ENCODE data around the gene AMIGO3. TPM values are rescaled to one million over a fixed set of nuclear protein-coding genes. Genes with fewer than 3 reads are reported as not detected.

AMIGO3 gene
- total and polyA plus RNA-seq, 10 of the 15 experiments (the other 5 are each of a cell fraction or from before 2014, with no cell fraction given) = 0.07 to 1.3 (median 0.44) TPM; not detected in 3

DNA sequence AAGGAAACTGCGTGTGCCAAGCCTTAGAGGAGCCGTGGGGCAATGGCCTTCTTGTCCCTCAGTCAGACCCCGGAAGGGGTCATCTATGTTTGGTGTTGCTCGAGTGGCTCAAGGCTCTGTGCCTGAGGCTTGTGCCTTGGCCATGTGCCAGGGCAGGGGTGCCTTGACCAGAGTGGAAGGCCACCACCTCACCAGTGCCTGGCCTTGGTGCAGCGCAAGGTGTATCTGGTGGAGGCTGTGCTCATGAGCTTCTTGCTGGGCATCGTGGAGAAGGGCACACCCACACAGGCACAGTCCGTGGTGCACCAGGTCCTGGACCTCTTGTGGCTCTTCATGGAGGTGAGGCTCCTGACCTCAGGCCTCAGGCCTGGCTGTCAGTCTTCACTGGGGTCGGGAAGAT is 19.5 kb downstream of the AMIGO3 start:
- H3K9me3 ChIP-seq (replicated peaks; ENCODE audit: control insufficient read depth, insufficient read depth, low read length) = no peaks in the 10 kb centered on the region
- 73% methylated on average over 8 of the region's 8 CpGs for WGBS (ENCODE audit: insufficient coverage, insufficient replicate concordance, low lambda C conversion rate, missing lambda C conversion rate)
- no TSS peak for BruUV-seq (replicated peaks)
- RAD21 ChIA-PET (ENCODE audit: unreplicated experiment) = no interaction called here
- no peak overlapping the region for H3K4me3 ChIP-seq
- TF ChIP-seq, protein P1, sequence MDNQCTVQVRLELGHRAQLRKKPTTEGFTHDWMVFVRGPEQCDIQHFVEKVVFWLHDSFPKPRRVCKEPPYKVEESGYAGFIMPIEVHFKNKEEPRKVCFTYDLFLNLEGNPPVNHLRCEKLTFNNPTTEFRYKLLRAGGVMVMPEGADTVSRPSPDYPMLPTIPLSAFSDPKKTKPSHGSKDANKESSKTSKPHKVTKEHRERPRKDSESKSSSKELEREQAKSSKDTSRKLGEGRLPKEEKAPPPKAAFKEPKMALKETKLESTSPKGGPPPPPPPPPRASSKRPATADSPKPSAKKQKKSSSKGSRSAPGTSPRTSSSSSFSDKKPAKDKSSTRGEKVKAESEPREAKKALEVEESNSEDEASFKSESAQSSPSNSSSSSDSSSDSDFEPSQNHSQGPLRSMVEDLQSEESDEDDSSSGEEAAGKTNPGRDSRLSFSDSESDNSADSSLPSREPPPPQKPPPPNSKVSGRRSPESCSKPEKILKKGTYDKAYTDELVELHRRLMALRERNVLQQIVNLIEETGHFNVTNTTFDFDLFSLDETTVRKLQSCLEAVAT (IDR thresholded peaks at IDR 0.05) = no peak
- TF ChIP-seq MEF2A (IDR thresholded peaks at IDR 0.05; ENCODE audit: insufficient read depth, low read depth, low read length) (no peak), ZNF207 (IDR thresholded peaks at IDR 0.05; ENCODE audit: borderline replicate concordance) (no peak), RAD51 (IDR thresholded peaks at IDR 0.05) (no peak), SP1 (IDR thresholded peaks at IDR 0.05; ENCODE audit: low read depth, low read length) (no peak), POLR2AphosphoS2 (IDR thresholded peaks at IDR 0.05; ENCODE audit: low read depth, low read length) (no peak), CBFB (IDR thresholded peaks at IDR 0.05; ENCODE audit: low read depth) (no peak), SMC3 (IDR thresholded peaks at IDR 0.05; ENCODE audit: borderline replicate concordance, low read length) (no peak), TBL1XR1 (IDR thresholded peaks at IDR 0.05; ENCODE audit: low read depth, low read length) (no peak), BCL11A (IDR thresholded peaks at IDR 0.05; ENCODE audit: low read depth, low read length) (no peak), TCF7 (IDR thresholded peaks at IDR 0.05; ENCODE audit: borderline replicate concordance) (no peak), SREBF1 (IDR thresholded peaks at IDR 0.05; ENCODE audit: low read length) (no peak), ZNF622 (IDR thresholded peaks at IDR 0.05) (no peak), SMAD1 (IDR thresholded peaks at IDR 0.05; ENCODE audit: low read depth, partially characterized antibody) (no peak)
- TF ChIP-seq, protein P2, sequence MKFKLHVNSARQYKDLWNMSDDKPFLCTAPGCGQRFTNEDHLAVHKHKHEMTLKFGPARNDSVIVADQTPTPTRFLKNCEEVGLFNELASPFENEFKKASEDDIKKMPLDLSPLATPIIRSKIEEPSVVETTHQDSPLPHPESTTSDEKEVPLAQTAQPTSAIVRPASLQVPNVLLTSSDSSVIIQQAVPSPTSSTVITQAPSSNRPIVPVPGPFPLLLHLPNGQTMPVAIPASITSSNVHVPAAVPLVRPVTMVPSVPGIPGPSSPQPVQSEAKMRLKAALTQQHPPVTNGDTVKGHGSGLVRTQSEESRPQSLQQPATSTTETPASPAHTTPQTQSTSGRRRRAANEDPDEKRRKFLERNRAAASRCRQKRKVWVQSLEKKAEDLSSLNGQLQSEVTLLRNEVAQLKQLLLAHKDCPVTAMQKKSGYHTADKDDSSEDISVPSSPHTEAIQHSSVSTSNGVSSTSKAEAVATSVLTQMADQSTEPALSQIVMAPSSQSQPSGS (IDR thresholded peaks at IDR 0.05; ENCODE audit: low read length) = no peak
- TF ChIP-seq, protein P3, sequence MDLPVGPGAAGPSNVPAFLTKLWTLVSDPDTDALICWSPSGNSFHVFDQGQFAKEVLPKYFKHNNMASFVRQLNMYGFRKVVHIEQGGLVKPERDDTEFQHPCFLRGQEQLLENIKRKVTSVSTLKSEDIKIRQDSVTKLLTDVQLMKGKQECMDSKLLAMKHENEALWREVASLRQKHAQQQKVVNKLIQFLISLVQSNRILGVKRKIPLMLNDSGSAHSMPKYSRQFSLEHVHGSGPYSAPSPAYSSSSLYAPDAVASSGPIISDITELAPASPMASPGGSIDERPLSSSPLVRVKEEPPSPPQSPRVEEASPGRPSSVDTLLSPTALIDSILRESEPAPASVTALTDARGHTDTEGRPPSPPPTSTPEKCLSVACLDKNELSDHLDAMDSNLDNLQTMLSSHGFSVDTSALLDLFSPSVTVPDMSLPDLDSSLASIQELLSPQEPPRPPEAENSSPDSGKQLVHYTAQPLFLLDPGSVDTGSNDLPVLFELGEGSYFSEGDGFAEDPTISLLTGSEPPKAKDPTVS (IDR thresholded peaks at IDR 0.05; ENCODE audit: low read depth, low read length) = no peak
- TF ChIP-seq, protein P4, sequence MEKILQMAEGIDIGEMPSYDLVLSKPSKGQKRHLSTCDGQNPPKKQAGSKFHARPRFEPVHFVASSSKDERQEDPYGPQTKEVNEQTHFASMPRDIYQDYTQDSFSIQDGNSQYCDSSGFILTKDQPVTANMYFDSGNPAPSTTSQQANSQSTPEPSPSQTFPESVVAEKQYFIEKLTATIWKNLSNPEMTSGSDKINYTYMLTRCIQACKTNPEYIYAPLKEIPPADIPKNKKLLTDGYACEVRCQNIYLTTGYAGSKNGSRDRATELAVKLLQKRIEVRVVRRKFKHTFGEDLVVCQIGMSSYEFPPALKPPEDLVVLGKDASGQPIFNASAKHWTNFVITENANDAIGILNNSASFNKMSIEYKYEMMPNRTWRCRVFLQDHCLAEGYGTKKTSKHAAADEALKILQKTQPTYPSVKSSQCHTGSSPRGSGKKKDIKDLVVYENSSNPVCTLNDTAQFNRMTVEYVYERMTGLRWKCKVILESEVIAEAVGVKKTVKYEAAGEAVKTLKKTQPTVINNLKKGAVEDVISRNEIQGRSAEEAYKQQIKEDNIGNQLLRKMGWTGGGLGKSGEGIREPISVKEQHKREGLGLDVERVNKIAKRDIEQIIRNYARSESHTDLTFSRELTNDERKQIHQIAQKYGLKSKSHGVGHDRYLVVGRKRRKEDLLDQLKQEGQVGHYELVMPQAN (conservative IDR thresholded peaks at IDR 0.05) = no peak
- ATAC-seq = no peak
- POLR2A ChIA-PET = no interaction called here
- in situ Hi-C loops (cut with MboI) (no loop called here), intact Hi-C loops (cut with micrococcal nuclease; ENCODE audit: unreplicated experiment) (no loop called here)
- DNase-seq (ENCODE audit: low read depth, low spot score) = no peak
- H3K36me3 ChIP-seq (ENCODE audit: control insufficient read depth in 2 of 2, insufficient read depth in 2 of 2, low read length in 1 of 2) = peaks cover 0 to 5% of the 10 kb centered on the region in 2 experiments; a peak in 3 of 4 replicates
- H4K20me1 ChIP-seq (ENCODE audit: control insufficient read depth, insufficient read depth) = no peaks in the 10 kb centered on the region
- no peak overlapping the region for H3K27ac ChIP-seq (ENCODE audit: control insufficient read depth, insufficient read depth)
- H3K79me2 ChIP-seq (ENCODE audit: control insufficient read depth, insufficient read depth, low read length) = no peaks in the 10 kb centered on the region
- no peaks in the 10 kb centered on the region for H3K27me3 ChIP-seq (replicated peaks in 1 of 2; ENCODE audit: control insufficient read depth in 2 of 2, insufficient read depth in 2 of 2, low read length in 1 of 2)
- no peak for FAIRE-seq
- H3K9ac ChIP-seq (ENCODE audit: control insufficient read depth, insufficient read depth, low read length) = no peak overlapping the region
- no peak overlapping the region for H2AFZ ChIP-seq (ENCODE audit: control insufficient read depth, low read depth, low read length)
- CTCF ChIA-PET = no interaction called here
- H3K4me2 ChIP-seq (ENCODE audit: control insufficient read depth, insufficient read depth) = no peak overlapping the region
- no peaks in the 10 kb centered on the region for H3K4me1 ChIP-seq (ENCODE audit: control insufficient read depth, insufficient read depth, low read length)
- SMC1A ChIA-PET (ENCODE audit: uncharacterized antibody, unreplicated experiment) = no interaction called here

All from GM12878 (cell line).